Osteocyte (in vitro differentiated cells): ENCODE measurements around the gene FN1. TPM values are rescaled to one million over a fixed set of nuclear protein-coding genes. Genes with fewer than 3 reads are reported as not detected.
A peak's percentile ranks its signal among the peaks of the same experiment; 100 is the strongest.

Experiments
- DNase-seq: peaks from one replicate; pipeline ENCODE4 v3.0.0; 2021; ENCODE audit warnings: mixed read lengths; ENCODE audit not compliant: unreplicated experiment; ENCODE audit errors: extremely low spot score
- H3K27ac Mint-ChIP-seq: one replicate; pipeline ENCODE4 v1.8.0; 2021; ENCODE audit warnings: mild to moderate bottlenecking, mixed read lengths; ENCODE audit not compliant: unreplicated experiment
- H3K27me3 Mint-ChIP-seq: one replicate; pipeline ENCODE4 v1.8.0; 2021; ENCODE audit warnings: mixed read lengths; ENCODE audit not compliant: unreplicated experiment
- H3K36me3 Mint-ChIP-seq: one replicate; pipeline ENCODE4 v1.8.0; 2021; ENCODE audit warnings: mixed read lengths; ENCODE audit not compliant: unreplicated experiment
- H3K4me1 Mint-ChIP-seq: one replicate; pipeline ENCODE4 v1.8.0; 2021; ENCODE audit warnings: mixed read lengths; ENCODE audit not compliant: unreplicated experiment
- H3K4me3 Mint-ChIP-seq: one replicate; pipeline ENCODE4 v1.8.0; 2021; ENCODE audit warnings: mild to moderate bottlenecking, moderate library complexity, mixed read lengths; ENCODE audit not compliant: unreplicated experiment
- H3K9me3 Mint-ChIP-seq: one replicate; pipeline ENCODE4 v1.8.0; 2021; ENCODE audit warnings: mixed read lengths; ENCODE audit not compliant: unreplicated experiment
- total RNA-seq: library from RNA; stranded (reverse); gene quantifications from 2 replicates; pipeline ENCODE4 v1.2.1, GENCODE V29; 2021
- TF ChIP-seq, protein P1 (sequence below): fragments of 200-600 bp; sonication (generic); IDR thresholded peaks from 2 replicates; pipeline ENCODE4 v1.5.0; 2021; ENCODE audit warnings: antibody characterized with exemption, mild to moderate bottlenecking, moderate library complexity

FN1 gene
- total RNA-seq, 1 donor from 2014 or later, result 16,854 TPM

DNA sequence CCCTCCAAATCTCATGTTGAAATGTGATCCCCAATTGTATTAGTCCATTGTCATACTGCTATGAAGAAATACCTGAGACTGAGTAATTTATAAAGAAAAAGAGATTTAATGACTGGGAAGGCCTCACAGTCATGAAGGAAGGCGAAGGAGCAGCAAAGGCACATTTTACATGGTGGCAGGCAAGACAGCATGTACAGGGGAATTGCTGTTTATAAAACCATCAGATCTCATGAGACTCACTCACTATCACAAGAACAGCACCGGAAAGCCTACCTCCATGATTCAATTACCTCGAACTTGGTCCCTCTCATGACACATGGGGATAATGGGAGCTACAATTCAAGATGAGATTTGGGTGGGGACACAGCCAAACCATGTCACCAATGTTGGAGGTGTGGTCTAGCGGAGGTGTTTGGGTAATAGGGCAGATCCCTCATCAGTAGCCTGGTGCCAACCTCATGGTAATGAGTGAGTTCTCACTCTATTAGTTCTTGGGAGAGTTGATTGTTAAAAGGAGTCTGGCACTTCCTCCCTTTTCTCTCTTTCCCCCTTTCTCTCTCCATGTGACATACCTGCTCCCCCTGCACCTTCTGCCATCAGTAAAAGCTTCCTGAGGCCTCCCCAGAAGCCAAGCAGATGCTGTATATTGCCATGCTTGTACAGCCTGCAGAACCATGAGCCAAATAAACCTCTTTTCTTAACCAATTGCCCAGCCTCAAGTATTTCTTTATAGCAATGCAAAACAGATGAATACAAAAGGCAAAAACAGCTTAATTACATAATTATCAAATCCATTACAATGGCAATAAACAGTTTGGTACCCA, 14.5 kb upstream of the FN1 start:
- TF ChIP-seq, protein P1, sequence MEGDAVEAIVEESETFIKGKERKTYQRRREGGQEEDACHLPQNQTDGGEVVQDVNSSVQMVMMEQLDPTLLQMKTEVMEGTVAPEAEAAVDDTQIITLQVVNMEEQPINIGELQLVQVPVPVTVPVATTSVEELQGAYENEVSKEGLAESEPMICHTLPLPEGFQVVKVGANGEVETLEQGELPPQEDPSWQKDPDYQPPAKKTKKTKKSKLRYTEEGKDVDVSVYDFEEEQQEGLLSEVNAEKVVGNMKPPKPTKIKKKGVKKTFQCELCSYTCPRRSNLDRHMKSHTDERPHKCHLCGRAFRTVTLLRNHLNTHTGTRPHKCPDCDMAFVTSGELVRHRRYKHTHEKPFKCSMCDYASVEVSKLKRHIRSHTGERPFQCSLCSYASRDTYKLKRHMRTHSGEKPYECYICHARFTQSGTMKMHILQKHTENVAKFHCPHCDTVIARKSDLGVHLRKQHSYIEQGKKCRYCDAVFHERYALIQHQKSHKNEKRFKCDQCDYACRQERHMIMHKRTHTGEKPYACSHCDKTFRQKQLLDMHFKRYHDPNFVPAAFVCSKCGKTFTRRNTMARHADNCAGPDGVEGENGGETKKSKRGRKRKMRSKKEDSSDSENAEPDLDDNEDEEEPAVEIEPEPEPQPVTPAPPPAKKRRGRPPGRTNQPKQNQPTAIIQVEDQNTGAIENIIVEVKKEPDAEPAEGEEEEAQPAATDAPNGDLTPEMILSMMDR, result no peak
- no peak overlapping the region for H3K4me3 Mint-ChIP-seq
- peaks cover 43% of the 10 kb centered on the region for H3K4me1 Mint-ChIP-seq
- no peaks in the 10 kb centered on the region for H3K27me3 Mint-ChIP-seq
- H3K9me3 Mint-ChIP-seq, result no peaks in the 10 kb centered on the region
- DNase-seq, result no peak
- H3K36me3 Mint-ChIP-seq, result no peaks in the 10 kb centered on the region
- no peak overlapping the region for H3K27ac Mint-ChIP-seq

DNA sequence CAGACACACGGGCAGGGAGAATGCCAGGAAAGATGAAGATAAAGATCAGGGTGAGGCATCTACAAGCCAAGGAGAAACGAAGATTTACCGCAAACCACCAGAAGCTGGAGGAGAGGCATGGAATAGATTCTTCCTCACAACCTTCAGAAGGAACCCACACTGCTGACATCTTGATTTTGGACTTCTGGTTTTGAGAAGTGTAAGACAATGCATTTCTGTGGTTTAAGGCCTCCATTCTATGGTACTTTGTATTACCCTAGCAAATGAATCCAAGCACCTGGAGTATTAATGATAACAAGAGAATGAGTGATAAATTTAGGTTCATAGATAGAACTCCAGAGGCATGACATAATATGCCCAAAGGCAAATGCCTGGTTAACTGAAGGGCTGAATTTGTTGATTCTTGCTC, 11.8 kb upstream of the FN1 start:
- H3K4me1 Mint-ChIP-seq, result peaks cover 32% of the 10 kb centered on the region
- no peak for DNase-seq
- TF ChIP-seq, protein P1, result no peak

DNA sequence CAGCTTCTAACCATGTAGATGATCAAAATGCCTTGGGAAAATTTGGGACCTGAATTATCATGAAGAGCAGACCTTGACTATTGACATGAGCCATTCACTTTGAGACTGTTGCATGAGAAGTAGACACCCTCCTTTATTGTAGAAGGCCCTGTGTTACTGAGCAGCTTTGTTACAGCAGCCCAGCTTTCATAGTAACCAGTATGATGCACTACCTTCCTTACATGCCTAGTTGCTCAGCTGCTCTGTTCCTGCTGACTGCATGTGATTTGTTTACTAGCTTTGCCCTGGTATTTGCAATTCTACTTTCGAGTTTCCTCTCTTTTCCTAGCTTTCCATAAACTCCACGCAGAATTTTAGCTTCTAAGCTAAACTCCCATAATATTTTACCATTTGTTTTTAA, 11.2 kb upstream of the FN1 start:
- DNase-seq, result no peak
- Mint-ChIP-seq H3K36me3 (peaks cover 2% of the 10 kb centered on the region), H3K27me3 (no peaks in the 10 kb centered on the region), H3K27ac (no peak overlapping the region), H3K4me1 (peaks cover 35% of the 10 kb centered on the region), H3K9me3 (no peaks in the 10 kb centered on the region), H3K4me3 (no peak overlapping the region)
- TF ChIP-seq, protein P1, result no peak

More for the DNA sequence above, 11.8 kb upstream of the FN1 start:
- H3K27me3 Mint-ChIP-seq, result no peaks in the 10 kb centered on the region
- H3K9me3 Mint-ChIP-seq, result no peaks in the 10 kb centered on the region
- no peak overlapping the region for H3K27ac Mint-ChIP-seq
- no peak overlapping the region for H3K4me3 Mint-ChIP-seq
- H3K36me3 Mint-ChIP-seq, result peaks cover 2% of the 10 kb centered on the region

DNA sequence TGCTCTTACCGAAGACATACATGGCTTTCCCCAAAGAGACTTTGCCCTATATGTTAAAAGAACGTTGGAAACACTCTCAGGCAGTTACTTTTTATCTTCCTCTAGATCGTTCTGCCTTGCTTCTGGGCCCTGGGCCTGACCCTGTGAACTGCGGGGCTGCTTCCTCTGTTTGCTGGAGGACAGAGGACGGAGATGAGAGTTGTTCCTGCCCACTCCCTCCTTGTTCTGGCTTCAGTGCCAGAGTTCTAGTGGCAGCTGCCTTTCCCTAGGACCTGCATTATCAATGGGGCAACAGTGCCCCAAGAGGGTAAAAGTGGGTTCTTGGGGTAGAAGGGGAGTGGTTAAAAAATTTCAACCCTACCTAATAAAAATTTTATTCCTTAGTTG, 6.5 kb upstream of the FN1 start:
- TF ChIP-seq, protein P1, result no peak
- Mint-ChIP-seq H3K36me3 (peaks cover 2% of the 10 kb centered on the region), H3K27me3 (no peaks in the 10 kb centered on the region), H3K4me3 (no peak overlapping the region), H3K4me1 (peaks cover 45% of the 10 kb centered on the region), H3K9me3 (no peaks in the 10 kb centered on the region), H3K27ac (peak overlapping the region; percentile 36)
- DNase-seq, result no peak

DNA sequence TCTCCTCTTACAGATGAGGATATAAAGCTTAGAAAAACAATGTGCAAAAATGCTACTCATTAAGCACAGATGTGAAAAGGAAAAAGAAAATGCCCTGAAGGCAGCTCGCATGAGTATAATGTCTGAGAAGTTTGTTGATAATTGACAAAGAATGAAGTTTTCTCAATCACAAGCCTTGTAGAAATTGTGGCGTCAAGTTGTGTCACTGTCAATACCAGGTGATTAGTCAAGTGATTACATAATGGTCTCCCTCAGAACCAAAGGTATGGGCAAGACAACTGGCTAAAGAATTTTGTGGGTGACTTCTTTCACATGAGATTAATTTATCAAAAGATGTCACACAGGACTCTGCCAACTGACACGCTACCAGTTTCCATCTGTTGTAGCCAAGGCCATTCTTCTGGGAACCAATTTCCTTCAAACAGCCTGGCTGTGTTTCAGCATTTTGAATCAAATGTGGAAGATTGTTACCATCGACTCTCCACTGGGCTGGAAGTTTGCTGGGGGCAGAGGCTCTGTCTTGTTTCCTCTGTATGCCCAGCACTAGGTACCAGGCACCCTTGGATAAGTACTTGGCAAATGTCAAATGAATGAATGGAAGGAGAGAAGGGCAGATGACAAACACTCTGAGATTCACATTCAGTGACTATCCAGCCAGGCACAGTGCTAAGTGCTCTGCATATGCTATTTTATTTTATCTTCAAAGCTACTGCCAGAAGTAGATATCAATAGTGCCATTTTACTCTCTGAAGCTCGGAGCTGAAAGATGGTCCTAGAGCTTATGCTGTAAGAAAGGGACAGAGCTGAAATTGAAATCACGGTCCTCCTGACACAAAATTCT, 5.9 kb upstream of the FN1 start:
- H3K27me3 Mint-ChIP-seq, result no peaks in the 10 kb centered on the region
- no peaks in the 10 kb centered on the region for H3K9me3 Mint-ChIP-seq
- H3K27ac Mint-ChIP-seq, result peak overlapping the region; percentile 72
- H3K4me1 Mint-ChIP-seq, result peaks cover 50% of the 10 kb centered on the region
- no peak overlapping the region for H3K4me3 Mint-ChIP-seq
- TF ChIP-seq, protein P1, result no peak
- no peak for DNase-seq
- H3K36me3 Mint-ChIP-seq, result peaks cover 2% of the 10 kb centered on the region
